ENCODE data around the gene TACC3. TPM values are rescaled to one million over a fixed set of nuclear protein-coding genes. Genes with fewer than 3 reads are reported as not detected.
A peak's percentile ranks its signal among the peaks of the same experiment; 100 is the strongest.

Gene TACC3
- total RNA-seq, 4 donors from 2014 or later = 4.6 to 15.6 (median 7.3) TPM

GRCh38 chr4:1703867-1704266, 17.5 kb upstream of the TACC3 start:
- Histone ChIP-seq H3K4me1 (no peaks in the 10 kb centered on the region), H3K4me3 (no peak overlapping the region), H3K36me3 (no peaks in the 10 kb centered on the region), H3K9me3 (no peaks in the 10 kb centered on the region), H3K27me3 (no peaks in the 10 kb centered on the region), H3K27ac (no peak overlapping the region)
- TF ChIP-seq POLR2A (IDR thresholded peaks at IDR 0.05) = no peak
- no peak for TF ChIP-seq CTCF (IDR thresholded peaks at IDR 0.05)
- DNase-seq = no peak
- intact Hi-C loops (cut with DNase I; ENCODE audit: low total_unique reads) = no loop called here

GRCh38 chr4:1705732-1706131, 15.6 kb upstream of the TACC3 start:
- no peaks in the 10 kb centered on the region for H3K36me3 ChIP-seq
- H3K4me3 ChIP-seq = no peak overlapping the region
- TF ChIP-seq POLR2A (IDR thresholded peaks at IDR 0.05) = no peak
- no peak for TF ChIP-seq CTCF (IDR thresholded peaks at IDR 0.05)
- H3K9me3 ChIP-seq = no peaks in the 10 kb centered on the region
- H3K4me1 ChIP-seq = no peaks in the 10 kb centered on the region
- no peak for DNase-seq
- H3K27me3 ChIP-seq = no peaks in the 10 kb centered on the region
- intact Hi-C loops (cut with DNase I; ENCODE audit: low total_unique reads) = no loop called here
- H3K27ac ChIP-seq = no peak overlapping the region

GRCh38 chr4:1706358-1706757, 15.0 kb upstream of the TACC3 start:
- no peaks in the 10 kb centered on the region for H3K36me3 ChIP-seq
- DNase-seq = no peak
- H3K27me3 ChIP-seq = no peaks in the 10 kb centered on the region
- H3K9me3 ChIP-seq = no peaks in the 10 kb centered on the region
- intact Hi-C loops (cut with DNase I; ENCODE audit: low total_unique reads) = no loop called here
- no peak overlapping the region for H3K27ac ChIP-seq
- TF ChIP-seq CTCF (IDR thresholded peaks at IDR 0.05) = no peak
- TF ChIP-seq POLR2A (IDR thresholded peaks at IDR 0.05) = no peak
- H3K4me3 ChIP-seq = no peak overlapping the region
- no peaks in the 10 kb centered on the region for H3K4me1 ChIP-seq

- peaks cover 0 to 4% of the 10 kb centered on the region in 2 donors for H3K4me1 ChIP-seq
- H3K27ac ChIP-seq = no peak overlapping the region
- no peaks in the 10 kb centered on the region for H3K27me3 ChIP-seq
- no peak overlapping the region for H3K4me3 ChIP-seq
- H3K36me3 ChIP-seq = no peaks in the 10 kb centered on the region
- H3K9me3 ChIP-seq = no peaks in the 10 kb centered on the region
- TF ChIP-seq POLR2A (IDR thresholded peaks at IDR 0.05) = no peak
- no peak for TF ChIP-seq CTCF (IDR thresholded peaks at IDR 0.05)
- no peak for DNase-seq
- intact Hi-C loops (cut with DNase I; ENCODE audit: low total_unique reads) = no loop called here
These were observed 12.7 kb upstream of the TACC3 start for GRCh38 chr4:1708581-1708980.

- Histone ChIP-seq H3K9me3 (no peaks in the 10 kb centered on the region), H3K4me3 (peak overlapping the region; percentile 58 to 94), H3K36me3 (no peaks in the 10 kb centered on the region), H3K4me1 (peaks cover 0 to 4% of the 10 kb centered on the region in 2 donors), H3K27me3 (no peaks in the 10 kb centered on the region), H3K27ac (peak overlapping the region; percentile 99 to 100)
- DNase-seq = no peak
- intact Hi-C loops (cut with DNase I; ENCODE audit: low total_unique reads) = no loop called here
- TF ChIP-seq POLR2A (IDR thresholded peaks at IDR 0.05) (no peak), CTCF (IDR thresholded peaks at IDR 0.05) (no peak)
These were observed 10.2 kb upstream of the TACC3 start for GRCh38 chr4:1711055-1711570.

Measured in uterus (tissue), 4 donors.